IMR-90 (cell line): ENCODE measurements around the gene CCSER1. TPM values are rescaled to one million over a fixed set of nuclear protein-coding genes. Genes with fewer than 3 reads are reported as not detected.

Source experiments
- ATAC-seq: fragments of 200-7000 bp; cut with Tn5 transposase; 2 replicates; pipeline ENCODE4 v1.9.1; 2020; ENCODE audit warnings: low read depth, mild to moderate bottlenecking, moderate library complexity
- BruUV-seq: library from RNA; stranded (reverse); fragments of 400-500 nt; replicated peaks from 2 replicates; lab custom pipeline; 2021; lab: Mats Ljungman, UMichigan
- CTCF ChIA-PET: fragments of 300-600 bp; formaldehyde crosslinking; extraction: SDS; loops from one replicate; lab custom pipeline; 2021; ENCODE audit warnings: antibody characterized with exemption; lab: Yijun Ruan, JAX
- POLR2A ChIA-PET: fragments of 300-600 bp; sonication (Branson Sonifier 250); formaldehyde crosslinking; loops from one replicate; lab custom pipeline; 2022; ENCODE audit warnings: antibody characterized with exemption; ENCODE audit not compliant: unreplicated experiment; lab: Charles Lee
- DNase-seq: peaks from one replicate; pipeline ENCODE4 v3.0.0; 2013
- H2AFZ ChIP-seq: replicated peaks from 2 replicates; pipeline ENCODE3; 2013; ENCODE audit warnings: low read length, mild to moderate bottlenecking; ENCODE audit not compliant: poor library complexity
- H2AK5ac ChIP-seq: 2 replicates; pipeline ENCODE4 v1.6.1; 2013; ENCODE audit warnings: low read depth, low read length, inconsistent platforms
- H2AK9ac ChIP-seq: replicated peaks from 2 replicates; pipeline ENCODE3; 2013; ENCODE audit warnings: mild to moderate bottlenecking, low read depth, low read length, moderate library complexity; ENCODE audit not compliant: poor library complexity
- H2BK120ac ChIP-seq: 2 replicates; pipeline ENCODE4 v1.6.1; 2013; ENCODE audit warnings: low read depth, low read length, inconsistent platforms
- H2BK15ac ChIP-seq: 3 replicates; pipeline ENCODE4 v1.6.1; 2013; ENCODE audit warnings: low read depth, low read length, inconsistent platforms
- H2BK20ac ChIP-seq: 2 replicates; pipeline ENCODE4 v1.6.1; 2013; ENCODE audit warnings: low read depth, mild to moderate bottlenecking, inconsistent platforms, low read length, moderate library complexity
- H2BK5ac ChIP-seq: 2 replicates; pipeline ENCODE4 v1.6.1; 2013; ENCODE audit warnings: mild to moderate bottlenecking, low read depth, low read length, inconsistent platforms; ENCODE audit not compliant: poor library complexity, severe bottlenecking
- H3K14ac ChIP-seq: replicated peaks from 2 replicates; pipeline ENCODE4 v1.6.1; 2013; ENCODE audit warnings: low read depth, low read length, inconsistent platforms
- H3K18ac ChIP-seq: 2 replicates; pipeline ENCODE4 v1.6.1; 2013; ENCODE audit warnings: low read depth, low read length, control low read depth
- H3K23ac ChIP-seq: 2 replicates; pipeline ENCODE4 v1.6.1; 2013; ENCODE audit warnings: low read depth, low read length, inconsistent platforms
- H3K27ac ChIP-seq: 2 replicates; pipeline ENCODE4 v1.5.1; 2013; ENCODE audit warnings: mild to moderate bottlenecking, control low read depth, low read length; ENCODE audit not compliant: insufficient read depth
- H3K27me3 ChIP-seq: 2 replicates; pipeline ENCODE4 v1.6.1; 2013; ENCODE audit warnings: low read length; ENCODE audit not compliant: control insufficient read depth, insufficient read depth
- H3K36me3 ChIP-seq: 2 replicates; pipeline ENCODE4 v1.6.1; 2013; ENCODE audit warnings: low read length, mixed read lengths; ENCODE audit not compliant: control insufficient read depth, insufficient read depth
- H3K4ac ChIP-seq: 2 replicates; pipeline ENCODE4 v1.6.1; 2013; ENCODE audit warnings: low read depth, low read length, inconsistent platforms
- H3K4me1 ChIP-seq: 2 replicates; pipeline ENCODE4 v1.6.1; 2013; ENCODE audit warnings: low read length, mixed read lengths; ENCODE audit not compliant: control insufficient read depth, insufficient read depth
- H3K4me2 ChIP-seq: 2 replicates; pipeline ENCODE4 v1.6.1; 2013; ENCODE audit warnings: low read depth, mild to moderate bottlenecking, control low read depth, low read length, moderate library complexity
- H3K4me3 ChIP-seq: 2 replicates; pipeline ENCODE4 v1.5.1; 2013; ENCODE audit warnings: low read depth, mild to moderate bottlenecking, control low read depth, low read length, moderate library complexity; ENCODE audit not compliant: insufficient read depth
- H3K56ac ChIP-seq: 2 replicates; pipeline ENCODE4 v1.6.1; 2013; ENCODE audit warnings: low read length, inconsistent platforms; ENCODE audit not compliant: insufficient read depth; ENCODE audit errors: extremely low read depth
- H3K79me1 ChIP-seq, 2 experiments: 2 replicates each; pipeline ENCODE4 v1.6.1; 2013; ENCODE audit warnings: low read length in 2 of 2, inconsistent platforms in 1 of 2, low read depth in 1 of 2
- H3K9ac ChIP-seq: 2 replicates; pipeline ENCODE4 v1.6.1; 2013; ENCODE audit warnings: low read depth, low read length, control low read depth
- H3K9me1 ChIP-seq: 2 replicates; pipeline ENCODE4 v1.6.1; 2013; ENCODE audit warnings: low read length, inconsistent platforms; ENCODE audit not compliant: insufficient read depth
- H3K9me3 ChIP-seq: 2 replicates; pipeline ENCODE4 v1.6.1; 2013; ENCODE audit warnings: low read length; ENCODE audit not compliant: control insufficient read depth, insufficient read depth
- H4K20me1 ChIP-seq: 2 replicates; pipeline ENCODE4 v1.6.1; 2013; ENCODE audit warnings: low read length, inconsistent platforms; ENCODE audit not compliant: insufficient read depth
- H4K5ac ChIP-seq: 2 replicates; pipeline ENCODE4 v1.6.1; 2013; ENCODE audit warnings: mild to moderate bottlenecking, low read depth, low read length, control low read depth
- H4K8ac ChIP-seq, 2 experiments: 2 replicates each; pipeline ENCODE4 v1.6.1; 2013; ENCODE audit warnings: low read depth in 2 of 2, low read length in 2 of 2, control low read depth in 1 of 2, inconsistent platforms in 1 of 2
- H4K91ac ChIP-seq: 2 replicates; pipeline ENCODE4 v1.6.1; 2013; ENCODE audit warnings: low read depth, low read length, inconsistent platforms; ENCODE audit not compliant: insufficient read depth
- BHLHE40 ChIP-seq: fragments of 150-350 bp; IDR thresholded peaks from 2 replicates; pipeline ENCODE4 v1.6.1; 2016; ENCODE audit warnings: mild to moderate bottlenecking, low read depth, low read length
- CEBPB ChIP-seq: IDR thresholded peaks from 2 replicates; pipeline ENCODE4 v1.6.1; 2012; ENCODE audit warnings: low read depth, low read length, improper control_type of control experiment
- CHD1 ChIP-seq: IDR thresholded peaks from 2 replicates; pipeline ENCODE4 v1.6.1; 2012; ENCODE audit warnings: low read depth, low read length, improper control_type of control experiment
- CTCF ChIP-seq: conservative IDR thresholded peaks from 2 replicates; pipeline ENCODE4 v1.5.1; 2012; ENCODE audit warnings: mild to moderate bottlenecking, low read depth, low read length, improper control_type of control experiment
- ELK1 ChIP-seq: fragments of 150-350 bp; IDR thresholded peaks from 2 replicates; pipeline ENCODE4 v1.6.1; 2016; ENCODE audit warnings: low read depth, mild to moderate bottlenecking, low read length, moderate library complexity, borderline replicate concordance
- FOS ChIP-seq: fragments of 150-350 bp; IDR thresholded peaks from 2 replicates; pipeline ENCODE4 v1.6.1; 2016; ENCODE audit warnings: low read depth, low read length
- MAFK ChIP-seq: IDR thresholded peaks from 2 replicates; pipeline ENCODE4 v1.6.1; 2012; ENCODE audit warnings: low read depth, low read length, improper control_type of control experiment
- MXI1 ChIP-seq: IDR thresholded peaks from 2 replicates; pipeline ENCODE4 v1.6.1; 2012; ENCODE audit warnings: low read depth, mild to moderate bottlenecking, low read length, moderate library complexity, borderline replicate concordance
- NFE2L2 ChIP-seq: fragments of 150-350 bp; IDR thresholded peaks from 2 replicates; pipeline ENCODE4 v1.6.1; 2016; ENCODE audit warnings: low read depth, mild to moderate bottlenecking, low read length
- RCOR1 ChIP-seq: IDR thresholded peaks from 2 replicates; pipeline ENCODE4 v1.6.1; 2012; ENCODE audit warnings: mild to moderate bottlenecking, low read length, improper control_type of control experiment; ENCODE audit not compliant: insufficient replicate concordance
- RFX5 ChIP-seq: IDR thresholded peaks from 2 replicates; pipeline ENCODE4 v1.8.0; 2012; ENCODE audit warnings: low read depth, mild to moderate bottlenecking, low read length, moderate library complexity
- SMC3 ChIP-seq: fragments of 150-350 bp; IDR thresholded peaks from 2 replicates; pipeline ENCODE4 v1.6.1; 2016; ENCODE audit warnings: low read depth, mild to moderate bottlenecking, antibody characterized with exemption, low read length, moderate library complexity
- USF2 ChIP-seq: fragments of 150-350 bp; IDR thresholded peaks from 2 replicates; pipeline ENCODE4 v1.6.1; 2017; ENCODE audit warnings: mild to moderate bottlenecking, antibody characterized with exemption, low read length, low read depth
- WGBS, 2 experiments: methylation state at CpG; one replicate each; pipeline versions ENCODE4 v1.1.5 to v1.1.7; 2013; ENCODE audit warnings: missing lambda C conversion rate in 2 of 2; ENCODE audit not compliant: insufficient read length in 1 of 2; ENCODE audit errors: extremely low coverage in 2 of 2; 5-methylcytosine and 5-hydroxymethylcytosine counted together
- dilution Hi-C: fragments of 300-500 bp; cut with HindIII; formaldehyde crosslinking; loops from one replicate; pipeline ENCODE4 v1.14.3; 2018; ENCODE audit warnings: low sequenced_read_pairs; ENCODE audit not compliant: unreplicated experiment
- in situ Hi-C: fragments of 300-500 bp; cut with MboI; formaldehyde crosslinking; loops from 3 replicates; pipeline ENCODE4 v1.14.3; 2019; ENCODE audit warnings: low sequenced_read_pairs, inconsistent platforms, mixed read lengths
- intact Hi-C: fragments of 100-400 bp; cut with micrococcal nuclease; formaldehyde crosslinking; loops from 2 replicates; pipeline ENCODE4 v1.10.0; 2022
- polyA plus RNA-seq, 3 experiments: library from polyadenylated mRNA; depleted of rRNA; stranded (reverse); fragments of >200 nt; gene quantifications; 2 replicates each; pipeline ENCODE4 v1.2.3, GENCODE V29; 2012; ENCODE audit warnings: low replicate concordance in 1 of 3
- total RNA-seq: library from RNA; depleted of rRNA; stranded (reverse); fragments of >200 nt; gene quantifications from 2 replicates; pipeline ENCODE4 v1.2.3, GENCODE V29; 2012

The CCSER1 gene
- total and polyA plus RNA-seq, 2 of the 4 experiments (the other 2 are of a cell fraction): not detected

- Histone ChIP-seq H3K4me1 (no peaks in the 10 kb centered on the region), H2AFZ (no peak overlapping the region), H3K14ac (no peak overlapping the region), H3K9ac (no peak overlapping the region), H3K27me3 (no peaks in the 10 kb centered on the region), H3K4ac (no peak overlapping the region), H3K36me3 (no peaks in the 10 kb centered on the region), H3K4me3 (no peak overlapping the region), H2BK5ac (no peak overlapping the region), H3K56ac (no peak overlapping the region), H3K23ac (no peak overlapping the region), H3K18ac (no peak overlapping the region), H4K5ac (no peak overlapping the region), H3K4me2 (no peak overlapping the region), H2AK9ac (no peak overlapping the region), H3K27ac (no peak overlapping the region), H4K91ac (no peak overlapping the region), H2BK120ac (no peak overlapping the region), H2BK15ac (no peak overlapping the region), H4K20me1 (no peaks in the 10 kb centered on the region), H2BK20ac (no peak overlapping the region), H4K8ac (no peak overlapping the region), H3K9me1 (no peaks in the 10 kb centered on the region), H2AK5ac (no peak overlapping the region), H3K79me1 (no peaks in the 10 kb centered on the region), H3K9me3 (no peaks in the 10 kb centered on the region)
- TF ChIP-seq ELK1 (no peak), BHLHE40 (no peak), RFX5 (no peak), CEBPB (no peak), RCOR1 (no peak), NFE2L2 (no peak), MAFK (no peak), CHD1 (no peak), FOS (no peak), CTCF (no peak), SMC3 (no peak), MXI1 (no peak), USF2 (no peak)
- BruUV-seq: no TSS peak
- no CpG with 5 or more reads among the region's 4 CpGs for WGBS, 2 experiments
- in situ Hi-C loops: no loop called here
- ChIA-PET POLR2A (no interaction called here), CTCF (no interaction called here)
- ATAC-seq (no peak), DNase-seq (no peak)
- dilution Hi-C loops: no loop called here
- intact Hi-C loops: no loop called here
These were observed 415.0 kb downstream of the CCSER1 start for GRCh38 chr4:90542216-90542615.
